Common myeloid progenitor, CD34-positive (primary cell): Measurements from ENCODE around the gene AFG3L2.
"Not testable (repeated sequence)": the region's sequence is repeated elsewhere in the genome, so short reads cannot be mapped to it uniquely, and the experiment has no call there.

Source experiments
- CTCF ChIA-PET: fragments of 350-600 bp; sonication (Branson Sonifier 250); formaldehyde crosslinking; loops from one replicate; lab custom pipeline; 2021; ENCODE audit warnings: antibody characterized with exemption; lab: Charles Lee
- POLR2A ChIA-PET: fragments of 350-600 bp; sonication (Branson Sonifier 250); formaldehyde crosslinking; loops from one replicate; lab custom pipeline; 2021; ENCODE audit warnings: antibody characterized with exemption; lab: Charles Lee
- DNase-seq, 3 donors: peaks; one replicate each; pipeline versions ENCODE4 v3.0.0 to v3.0.0-alpha.2; 2013
- H3K27ac ChIP-seq, 2 experiments: 1 replicate in 1 of 2; 2 replicates in 1 of 2; pipeline ENCODE4 v1.7.0; 2013; ENCODE audit warnings: inconsistent platforms in 2 of 2, low read length in 2 of 2, mild to moderate bottlenecking in 2 of 2, low read depth in 1 of 2, moderate library complexity in 1 of 2; ENCODE audit not compliant: severe bottlenecking in 2 of 2, insufficient read depth in 1 of 2, poor library complexity in 1 of 2
- H3K27me3 ChIP-seq, 5 experiments: replicated peaks in 2 of 5; 1 replicate in 3 of 5; 2 replicates in 2 of 5; pipeline versions ENCODE4 v1.6.1 to v1.7.0; 2013; ENCODE audit warnings: low read length in 4 of 5, mild to moderate bottlenecking in 2 of 5, moderate library complexity in 2 of 5, inconsistent platforms in 1 of 5; ENCODE audit not compliant: insufficient read depth in 5 of 5, control insufficient read depth in 4 of 5
- H3K36me3 ChIP-seq, 4 experiments: 1 replicate in 2 of 4; 2 replicates in 2 of 4; pipeline versions ENCODE4 v1.6.1 to v1.7.0; 2013; ENCODE audit warnings: low read length in 3 of 4, control low read depth in 1 of 4, mild to moderate bottlenecking in 1 of 4; ENCODE audit not compliant: control insufficient read depth in 4 of 4, insufficient read depth in 4 of 4
- H3K4me1 ChIP-seq, 4 experiments: 1 replicate in 3 of 4; 2 replicates in 1 of 4; pipeline versions ENCODE4 v1.6.1 to v1.7.1; 2013; ENCODE audit warnings: low read length in 3 of 4, mild to moderate bottlenecking in 3 of 4, control low read depth in 1 of 4, inconsistent platforms in 1 of 4, moderate library complexity in 1 of 4; ENCODE audit not compliant: control insufficient read depth in 4 of 4, insufficient read depth in 4 of 4; ENCODE audit errors: control extremely low read depth in 1 of 4
- H3K4me3 ChIP-seq, 7 experiments: 1 replicate in 4 of 7; 2 replicates in 3 of 7; pipeline versions ENCODE4 v1.5.1 to v1.7.0; 2013; ENCODE audit warnings: mild to moderate bottlenecking in 7 of 7, low read length in 6 of 7, moderate library complexity in 6 of 7, inconsistent platforms in 2 of 7, low read depth in 2 of 7, control low read depth in 1 of 7; ENCODE audit not compliant: insufficient read depth in 4 of 7, control insufficient read depth in 1 of 7; ENCODE audit errors: extremely low read depth in 1 of 7
- H3K9me3 ChIP-seq, 5 experiments: 1 replicate in 4 of 5; 2 replicates in 1 of 5; pipeline versions ENCODE4 v1.6.1 to v1.7.1; 2013; ENCODE audit warnings: low read length in 4 of 5, mild to moderate bottlenecking in 2 of 5, inconsistent platforms in 1 of 5, low read depth in 1 of 5, moderate library complexity in 1 of 5; ENCODE audit not compliant: control insufficient read depth in 4 of 5, insufficient read depth in 2 of 5; ENCODE audit errors: control extremely low read depth in 1 of 5
- WGBS: methylation state at CpG from one replicate; pipeline ENCODE4 v1.1.5; 2013; ENCODE audit not compliant: insufficient coverage; 5-methylcytosine and 5-hydroxymethylcytosine counted together

The AFG3L2 gene

GRCh38 chr18:12420821-12421421 lies 43.9 kb upstream of the AFG3L2 start:
- WGBS = 2% methylated on average over 20 of the region's 27 CpGs
- H3K27me3 ChIP-seq = no peaks in the 10 kb centered on the region
- peak overlapping the region in 1 of 2 experiments; percentile 54 for H3K27ac ChIP-seq
- H3K36me3 ChIP-seq = peaks cover 0 to 22% (median 0%) of the 10 kb centered on the region in 4 experiments
- ChIA-PET POLR2A (interaction anchor here (0.6 to 1.3 kb wide), 2 partner anchors 13 to 261 kb away, joined by 3 read pairs; partner anchors contain the start of gene PRELID3A), CTCF (interaction anchor here (0.7 to 10.1 kb wide), 3 partner anchors 9 to 28 kb away, joined by 3 to 111 read pairs (median 4); no protein-coding TSS in a partner anchor)
- DNase-seq = peak; percentile 52 to 86 (median 76)
- H3K4me1 ChIP-seq = peaks cover 0 to 31% (median 19%) of the 10 kb centered on the region in 4 experiments
- peak overlapping the region; percentile 35 to 89 (median 65) for H3K4me3 ChIP-seq
- H3K9me3 ChIP-seq = no peaks in the 10 kb centered on the region

- Histone ChIP-seq H3K4me1 (peaks cover 0 to 34% (median 15%) of the 10 kb centered on the region in 4 experiments), H3K36me3 (peaks cover 0 to 5% (median 0%) of the 10 kb centered on the region in 4 experiments), H3K4me3 (no peak overlapping the region), H3K9me3 (no peaks in the 10 kb centered on the region), H3K27ac (no peak overlapping the region), H3K27me3 (no peaks in the 10 kb centered on the region)
- ChIA-PET POLR2A (no interaction called here), CTCF (interaction anchor here (0.6 to 10.1 kb wide), 4 partner anchors 10 to 823 kb away, joined by 3 to 111 read pairs (median 6); partner anchors contain the start of gene PRELID3A)
- DNase-seq = no peak
- WGBS = 100% methylated on average over 3 of the region's 4 CpGs
Measured at GRCh38 chr18:12417687-12418086, 40.7 kb upstream of the AFG3L2 start.

- Histone ChIP-seq H3K4me3 (no peak overlapping the region), H3K4me1 (peaks cover 0 to 24% (median 8%) of the 10 kb centered on the region in 4 experiments), H3K27ac (no peak overlapping the region), H3K9me3 (no peaks in the 10 kb centered on the region), H3K36me3 (peaks cover 0 to 2% (median 0%) of the 10 kb centered on the region in 4 experiments), H3K27me3 (no peaks in the 10 kb centered on the region)
- DNase-seq = no peak
- ChIA-PET CTCF (interaction anchor here (1.0 to 1.2 kb wide), 2 partner anchors 22 to 24 kb away, joined by 3 read pairs; no protein-coding TSS in a partner anchor), POLR2A (no interaction called here)
- WGBS = 100% methylated on average over 2 of the region's 5 CpGs
Measured at GRCh38 chr18:12416098-12416729, 39.2 kb upstream of the AFG3L2 start.

GRCh38 chr18:12411456-12411855 lies 34.4 kb upstream of the AFG3L2 start:
- ChIA-PET POLR2A (no interaction called here), CTCF (interaction anchor here (0.7 kb wide), 1 partner anchor 61 kb away, joined by 3 read pairs; no protein-coding TSS in a partner anchor)
- WGBS = no CpG with 5 or more reads among the region's 3 CpGs
- peaks cover 0 to 21% (median 10%) of the 10 kb centered on the region in 4 experiments for H3K4me1 ChIP-seq
- H3K4me3 ChIP-seq = no peak overlapping the region
- no peak overlapping the region for H3K27ac ChIP-seq
- H3K36me3 ChIP-seq = peaks cover 0 to 6% (median 0%) of the 10 kb centered on the region in 4 experiments
- no peaks in the 10 kb centered on the region for H3K9me3 ChIP-seq
- H3K27me3 ChIP-seq = no peaks in the 10 kb centered on the region
- DNase-seq = no peak

- ChIA-PET POLR2A (interaction anchor here (0.6 kb wide), 1 partner anchor 18 kb away, joined by 5 read pairs; no protein-coding TSS in a partner anchor), CTCF (interaction anchor here (0.7 to 1.3 kb wide), 3 partner anchors 9 to 60 kb away, joined by 3 to 5 read pairs (median 4); no protein-coding TSS in a partner anchor)
- WGBS = 100% methylated on average over 1 of the region's 9 CpGs
- not testable (repeated sequence) for H3K9me3 ChIP-seq, H3K4me3 ChIP-seq, DNase-seq, H3K27ac ChIP-seq, H3K27me3 ChIP-seq, H3K36me3 ChIP-seq
- H3K4me1 ChIP-seq = peaks cover 0 to 19% (median 10%) of the 10 kb centered on the region in 4 experiments
Measured at GRCh38 chr18:12410747-12411146, 33.7 kb upstream of the AFG3L2 start.

- ChIA-PET POLR2A (no interaction called here), CTCF (interaction anchor here (1.2 to 1.3 kb wide), 2 partner anchors 9 to 11 kb away, joined by 4 to 5 read pairs; no protein-coding TSS in a partner anchor)
- H3K27me3 ChIP-seq = no peaks in the 10 kb centered on the region
- no peak overlapping the region for H3K27ac ChIP-seq
- no peaks in the 10 kb centered on the region for H3K9me3 ChIP-seq
- DNase-seq = no peak
- H3K36me3 ChIP-seq = peaks cover 0 to 6% (median 0%) of the 10 kb centered on the region in 4 experiments
- H3K4me1 ChIP-seq = peaks cover 0 to 17% (median 9%) of the 10 kb centered on the region in 4 experiments
- 100% methylated on average over 4 of the region's 9 CpGs for WGBS
- no peak overlapping the region for H3K4me3 ChIP-seq
Measured at GRCh38 chr18:12410081-12410481, 33.1 kb upstream of the AFG3L2 start.
